AG04449 (cell line): Measurements from ENCODE around the gene MRPS23.

Source experiments
- CTCF ChIA-PET: fragments of 350-600 bp; formaldehyde crosslinking; extraction: SDS; loops from one replicate; lab custom pipeline; 2021; ENCODE audit warnings: antibody characterized with exemption; lab: Yijun Ruan, JAX
- POLR2A ChIA-PET: fragments of 400-600, 350-600 bp; formaldehyde crosslinking; extraction: SDS; loops from one replicate; lab custom pipeline; 2020; ENCODE audit warnings: antibody characterized with exemption, inconsistent platforms; lab: Yijun Ruan, JAX
- DNase-seq: peaks from one replicate; pipeline ENCODE4 v3.0.0-alpha.2; 2010; ENCODE audit warnings: low read depth, low spot score
- H3K4me3 ChIP-seq: 2 replicates; pipeline ENCODE4 v1.5.1; 2011; ENCODE audit warnings: low read depth, mild to moderate bottlenecking, control low read depth, low read length
- CTCF ChIP-seq: IDR thresholded peaks from one replicate; pipeline ENCODE4 v1.5.1; 2011; ENCODE audit warnings: mild to moderate bottlenecking, moderate library complexity, low read length, control low read depth, inconsistent platforms; ENCODE audit not compliant: insufficient read depth; ENCODE audit errors: missing control alignments

MRPS23 gene

GRCh38 chr17:57801044-57801711 is 48.7 kb downstream of the MRPS23 start:
- TF ChIP-seq CTCF = no peak
- CTCF ChIA-PET = interaction anchor here (1.1 to 2.4 kb wide), 4 partner anchors 18 to 671 kb away, joined by 3 to 10 read pairs (median 3); no protein-coding TSS in a partner anchor
- H3K4me3 ChIP-seq = no peak overlapping the region
- no peak for DNase-seq
- POLR2A ChIA-PET = no interaction called here

- no peak for TF ChIP-seq CTCF
- DNase-seq = no peak
- ChIA-PET CTCF (interaction anchor here (1.4 to 3.0 kb wide), 2 partner anchors 11 to 39 kb away, joined by 8 to 11 read pairs; no protein-coding TSS in a partner anchor), POLR2A (interaction anchor here (0.6 kb wide), 1 partner anchor 19 kb away, joined by 4 read pairs; no protein-coding TSS in a partner anchor)
- H3K4me3 ChIP-seq = no peak overlapping the region
Measured at GRCh38 chr17:57794841-57795240, 55.0 kb downstream of the MRPS23 start.

- no peak overlapping the region for H3K4me3 ChIP-seq
- CTCF ChIA-PET = no interaction called here
- no peak for DNase-seq
- POLR2A ChIA-PET = no interaction called here
- no peak for TF ChIP-seq CTCF
Measured at GRCh38 chr17:57788725-57789124, 61.1 kb downstream of the MRPS23 start.

- no peak overlapping the region for H3K4me3 ChIP-seq
- ChIA-PET CTCF (interaction anchor here (1.7 to 3.9 kb wide), 6 partner anchors 7 to 187 kb away, joined by 4 to 24 read pairs (median 12); no protein-coding TSS in a partner anchor), POLR2A (no interaction called here)
- TF ChIP-seq CTCF = no peak
- DNase-seq = no peak
Measured at GRCh38 chr17:57785022-57785421, 64.8 kb downstream of the MRPS23 start.
